ENCODE results near the gene NCOR2.

- TF ChIP-seq E2F4 (CRISPR knock-in tag; IDR thresholded peaks at IDR 0.05; ENCODE audit: borderline replicate concordance, low read depth) (no peak), MXD4 (CRISPR knock-in tag; IDR thresholded peaks at IDR 0.05; ENCODE audit: borderline replicate concordance) (no peak), KAT7 (CRISPR knock-in tag; IDR thresholded peaks at IDR 0.05; ENCODE audit: borderline replicate concordance) (no peak), CTCF (IDR thresholded peaks at IDR 0.05) (no peak), FOXJ3 (CRISPR knock-in tag; IDR thresholded peaks at IDR 0.05; ENCODE audit: borderline replicate concordance) (no peak), ZNF121 (CRISPR knock-in tag; IDR thresholded peaks at IDR 0.05) (no peak), ZBTB43 (CRISPR knock-in tag; IDR thresholded peaks at IDR 0.05) (no peak), SP1 (CRISPR knock-in tag; conservative IDR thresholded peaks at IDR 0.05) (no peak), CDX4 (CRISPR knock-in tag; IDR thresholded peaks at IDR 0.05; ENCODE audit: borderline replicate concordance) (no peak)
These were observed 39.4 kb downstream of the NCOR2 start for GRCh38 chr12:124527861-124528561.

All from WTC11 (cell line).